Smooth muscle cell of the brain vasculature (primary cell): Measurements from ENCODE around the gene RACK1.
"Not testable (repeated sequence)": the region's sequence is repeated elsewhere in the genome, so short reads cannot be mapped to it uniquely, and the experiment has no call there.

Experiments used
- DNase-seq: peaks from one replicate; pipeline ENCODE4 v3.0.0-alpha.2; 2012; ENCODE audit warnings: low read depth, low spot score

The RACK1 gene

GRCh38 chr5:181243564-181244343 is at the start of gene RACK1:
Gene RACK1, minus strand, starts transcription at chr5:181243906. Its CDS starts 106 bp downstream, at chr5:181243800.
- peak; percentile 80 for DNase-seq

- not testable (repeated sequence) for DNase-seq
Observed at GRCh38 chr5:181287331-181287730, 43.6 kb upstream of the RACK1 start.

DNA sequence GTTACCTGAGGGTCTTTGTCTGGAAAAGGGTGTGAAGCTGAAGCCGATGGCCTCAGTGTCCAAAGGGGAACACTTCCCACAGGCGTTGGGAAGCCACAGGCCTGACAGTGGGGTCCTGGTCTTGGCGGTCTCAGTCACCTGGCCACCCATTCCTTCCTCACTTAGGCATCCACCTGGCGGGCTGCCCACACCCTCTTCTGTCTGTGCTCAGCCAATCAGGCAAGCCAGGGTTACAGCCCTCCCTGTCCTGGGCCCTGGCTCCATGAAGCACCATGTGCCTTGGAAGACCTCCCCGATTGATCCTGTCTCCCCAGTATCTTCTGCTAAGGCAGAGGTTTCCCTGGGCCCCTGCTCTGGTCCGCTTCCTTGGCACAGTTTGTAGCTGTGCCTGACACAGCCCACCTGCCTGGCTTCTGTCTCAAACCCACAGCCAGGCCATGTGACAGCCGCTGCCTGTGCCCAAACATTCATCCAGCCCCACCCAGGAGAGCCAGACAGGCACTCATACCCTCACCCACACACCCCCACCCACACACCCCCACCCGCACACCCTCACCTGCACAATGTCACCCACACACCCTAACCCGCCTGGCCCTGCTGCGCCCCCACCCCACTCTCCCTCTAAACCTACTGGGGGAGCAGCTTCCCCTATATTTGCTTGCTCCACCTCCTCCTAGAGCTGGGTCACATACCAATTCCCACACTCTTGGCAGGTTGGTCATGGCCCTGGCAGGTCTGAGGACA is 42.4 kb upstream of the RACK1 start:
- not testable (repeated sequence) for DNase-seq

GRCh38 chr5:181283841-181284755 is 40.4 kb upstream of the RACK1 start:
- DNase-seq = not testable (repeated sequence)

GRCh38 chr5:181283347-181283746 is 39.6 kb upstream of the RACK1 start:
- no peak for DNase-seq

DNA sequence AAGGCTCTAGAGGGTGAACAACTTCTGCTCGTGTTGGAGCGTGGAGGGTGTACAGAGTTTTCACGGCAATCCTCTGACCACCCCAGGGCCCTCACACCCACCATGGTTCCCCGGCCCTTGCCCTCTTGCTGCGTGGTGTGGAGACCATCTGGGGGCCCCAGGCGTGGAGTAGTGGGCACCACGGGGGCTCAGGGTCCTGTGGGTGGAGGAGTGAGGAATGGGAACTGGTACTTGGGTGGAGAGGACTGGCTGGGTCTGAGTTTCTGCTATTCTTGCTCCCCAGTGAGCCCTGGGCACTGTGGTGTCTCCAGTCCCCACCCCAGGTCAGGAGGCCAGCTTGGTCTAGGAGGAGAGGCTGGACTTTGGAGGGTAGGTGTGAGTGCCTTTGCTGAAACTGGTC is 39.2 kb upstream of the RACK1 start:
- no peak for DNase-seq

- DNase-seq = not testable (repeated sequence)
Observed at GRCh38 chr5:181282415-181282814, 38.7 kb upstream of the RACK1 start.

DNA sequence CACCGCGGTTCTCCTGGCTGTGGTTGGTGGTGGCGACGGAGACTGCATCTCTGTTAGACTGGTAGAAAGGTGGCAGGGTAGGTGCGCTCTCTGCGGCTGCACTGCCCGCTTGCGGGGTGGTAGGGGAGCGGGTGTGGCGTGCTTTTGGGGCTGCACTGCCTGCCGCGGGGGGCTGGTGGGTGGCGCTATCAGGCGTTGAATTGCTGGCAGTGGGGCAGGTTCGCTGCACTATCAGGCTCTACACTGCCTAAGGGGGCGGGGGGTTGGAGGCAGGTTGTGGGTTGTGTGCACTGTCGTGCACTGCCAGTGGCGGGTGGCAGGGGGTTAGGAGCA is 38.2 kb upstream of the RACK1 start:
- no peak for DNase-seq

- no peak for DNase-seq
Observed at GRCh38 chr5:181281077-181281983, 37.6 kb upstream of the RACK1 start.

GRCh38 chr5:181280251-181280762 is 36.6 kb upstream of the RACK1 start:
- no peak for DNase-seq

DNA sequence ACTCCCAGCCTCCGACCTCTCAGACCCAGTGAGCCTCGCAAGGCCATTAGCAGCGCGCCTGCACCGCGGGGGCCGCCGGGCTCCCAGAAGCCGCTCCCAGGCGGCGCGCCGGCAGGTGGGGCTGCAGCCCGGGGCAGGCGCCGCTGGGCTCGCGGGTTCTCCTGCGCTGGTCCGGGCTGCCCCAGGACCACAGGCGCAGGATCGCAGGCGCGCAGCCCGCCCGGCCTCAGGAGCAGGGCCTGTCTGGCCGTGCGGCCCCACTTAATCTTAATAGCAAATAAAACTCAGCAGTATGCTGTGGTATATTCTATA is 29.7 kb upstream of the RACK1 start:
- DNase-seq = not testable (repeated sequence)

DNA sequence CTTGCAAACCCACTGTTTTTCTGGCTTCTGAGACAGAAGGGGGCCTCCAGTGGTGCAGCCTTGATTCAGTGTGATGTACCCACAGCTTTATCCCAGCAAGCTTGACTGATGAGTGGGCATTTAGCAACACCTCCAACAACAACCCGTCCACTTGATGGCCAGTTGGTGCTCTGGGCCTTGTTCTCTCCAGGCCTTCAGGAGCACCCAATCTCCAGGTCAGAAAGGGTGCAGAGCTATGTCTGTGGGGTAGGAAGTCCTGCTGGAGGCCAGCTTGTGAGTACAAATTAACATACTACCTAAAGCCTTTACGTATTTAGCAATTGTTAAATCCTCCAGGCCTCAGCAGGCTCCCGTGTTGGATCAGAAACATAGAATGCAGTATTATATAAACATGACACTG is 27.4 kb upstream of the RACK1 start:
- DNase-seq = no peak

DNA sequence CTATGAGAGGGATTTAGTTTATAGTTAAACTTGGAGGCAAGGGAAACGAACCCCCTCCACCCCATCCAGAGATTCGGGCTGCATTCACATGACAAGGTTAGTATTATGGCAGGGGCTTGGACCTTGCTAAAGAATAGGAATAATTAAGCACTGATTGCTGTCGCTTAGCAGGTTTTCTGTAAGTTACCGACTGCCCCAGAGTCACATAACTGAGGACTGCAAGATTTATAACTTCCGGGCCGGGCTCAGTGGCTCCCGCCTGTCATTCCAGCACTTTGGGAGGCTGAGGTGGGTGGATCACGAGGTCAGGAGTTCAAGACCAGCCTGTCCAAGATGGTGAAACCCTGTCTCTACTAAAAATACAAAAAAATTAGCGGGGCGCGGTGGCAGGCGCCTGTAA is 24.2 kb upstream of the RACK1 start:
- not testable (repeated sequence) for DNase-seq

DNA sequence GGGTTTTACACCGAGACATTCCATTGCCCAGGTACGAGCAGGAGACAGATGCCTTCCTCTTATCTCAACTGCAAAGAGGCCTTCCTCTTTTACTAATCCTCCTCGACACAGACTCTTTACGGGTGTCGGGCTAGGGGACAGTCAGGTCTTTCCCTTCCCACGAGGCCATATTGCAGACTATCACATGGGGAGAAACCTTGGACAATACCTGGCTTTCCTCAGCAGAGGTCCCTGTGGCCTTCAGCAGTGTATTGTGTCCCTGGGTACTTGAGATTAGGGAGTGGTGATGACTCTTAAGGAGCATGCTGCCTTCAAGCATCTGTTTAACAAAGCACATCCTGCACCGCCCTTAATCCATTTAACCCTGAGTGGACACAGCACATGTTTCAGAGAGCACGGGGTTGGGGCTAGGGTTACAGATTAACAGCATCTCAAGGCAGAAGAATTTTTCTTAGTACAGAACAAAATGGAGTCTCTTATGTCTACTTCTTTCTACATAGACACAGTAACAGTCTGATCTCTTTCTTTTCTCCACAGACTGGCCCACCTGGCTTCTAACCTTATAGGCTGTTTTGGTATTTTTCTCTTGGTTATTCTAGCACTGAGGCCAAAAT is 23.7 kb upstream of the RACK1 start:
- DNase-seq = not testable (repeated sequence)

- no peak for DNase-seq
Observed at GRCh38 chr5:181265092-181265671, 21.5 kb upstream of the RACK1 start.

- DNase-seq = no peak
Observed at GRCh38 chr5:181263633-181264032, 19.9 kb upstream of the RACK1 start.

DNA sequence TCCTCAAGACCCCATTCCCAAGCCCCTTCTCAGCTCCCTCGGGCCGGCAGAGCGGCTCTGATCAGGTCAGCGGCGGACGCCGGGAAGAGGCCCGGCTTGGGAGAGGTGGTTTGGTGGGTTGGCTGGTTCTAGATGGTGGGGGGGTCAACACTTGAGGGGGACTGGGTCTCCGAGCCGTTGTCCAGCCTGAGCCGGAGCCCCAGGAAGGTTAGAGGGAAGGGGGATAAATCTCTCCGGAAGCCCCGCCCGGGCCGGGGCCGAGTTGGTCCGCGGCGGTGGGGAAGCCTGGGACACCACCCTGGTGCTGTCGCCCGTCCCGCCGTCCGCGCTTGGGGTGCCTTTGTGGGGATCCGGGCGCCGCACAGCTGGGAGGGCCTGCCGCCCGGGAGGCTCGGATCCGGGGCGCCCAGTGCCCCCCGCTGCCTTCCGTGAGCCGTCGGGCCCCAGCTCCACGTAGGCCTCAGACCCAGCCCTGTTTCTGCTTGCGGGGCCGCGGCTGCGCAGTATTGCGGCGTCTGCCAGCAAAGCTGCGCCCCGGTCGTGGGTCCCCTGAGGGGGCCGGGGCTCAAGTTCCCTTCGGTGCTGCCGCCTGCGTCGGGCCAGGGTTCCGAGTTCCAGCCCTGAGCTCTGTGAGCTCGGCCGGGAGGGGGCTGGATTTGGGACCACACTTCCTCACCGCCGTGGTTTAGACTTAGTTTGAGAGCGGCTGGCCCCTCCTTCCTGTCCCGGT is 17.8 kb upstream of the RACK1 start:
- DNase-seq = peak; percentile 31

- DNase-seq = peak; percentile 67
Observed at GRCh38 chr5:181260720-181261319, 17.1 kb upstream of the RACK1 start, which contains the start of gene TRIM52. Gene TRIM52, minus strand, starts transcription at chr5:181261143. Its CDS starts 330 bp downstream, at chr5:181260813.
